ENCODE data around the gene RSPO4. TPM values are rescaled to one million over a fixed set of nuclear protein-coding genes. Genes with fewer than 3 reads are reported as not detected.

The RSPO4 gene
- total and polyA plus RNA-seq, 5 donors from 2014 or later, result 0.25 TPM; not detected in 4

DNA sequence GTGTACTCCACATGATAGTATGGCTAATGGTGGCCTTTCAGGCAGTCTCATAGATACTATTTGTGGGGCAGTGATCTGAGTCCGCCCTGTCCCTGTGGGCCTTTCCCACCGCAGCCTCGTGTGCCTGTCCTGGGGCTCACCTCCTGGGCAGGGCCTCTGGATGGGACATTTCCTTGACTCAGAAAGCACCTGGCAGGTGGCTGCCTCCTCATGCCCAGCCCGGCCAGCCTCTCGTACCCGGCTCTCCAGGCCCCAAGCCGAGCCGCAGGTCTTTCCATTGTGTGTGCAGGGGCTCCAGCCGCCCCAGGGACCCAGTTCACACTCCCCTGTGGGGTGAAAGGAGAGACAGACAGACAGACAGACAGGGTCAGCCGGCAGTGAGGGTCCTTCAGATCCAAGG, 38.3 kb downstream of the RSPO4 start:
- no peak overlapping the region for H3K4me3 Mint-ChIP-seq
- H3K27ac Mint-ChIP-seq, result no peak overlapping the region
- no peaks in the 10 kb centered on the region for H3K36me3 ChIP-seq (ENCODE audit: control insufficient read depth, insufficient read depth, low read length)
- H3K36me3 Mint-ChIP-seq, result no peaks in the 10 kb centered on the region
- H3K9me3 ChIP-seq (ENCODE audit: control insufficient read depth in 2 of 2, low read length in 2 of 2), result no peaks in the 10 kb centered on the region
- no peaks in the 10 kb centered on the region for H3K4me1 Mint-ChIP-seq
- no peak overlapping the region for H3K27ac ChIP-seq (ENCODE audit: insufficient read depth, low read length, poor library complexity, severe bottlenecking)
- DNase-seq (no peak), ATAC-seq (ENCODE audit: low read depth in 2 of 2) (no peak)
- no peaks in the 10 kb centered on the region for H3K4me1 ChIP-seq (ENCODE audit: control insufficient read depth, insufficient read depth, low read length, poor library complexity, severe bottlenecking)
- H3K4me3 ChIP-seq (ENCODE audit: low read depth, low read length), result no peak overlapping the region
- H3K27me3 ChIP-seq (ENCODE audit: control insufficient read depth, insufficient read depth, low read length), result no peaks in the 10 kb centered on the region
- peaks cover 0 to 1% (median 0%) of the 10 kb centered on the region in 7 donors for H3K9me3 Mint-ChIP-seq
- peaks cover 9% of the 10 kb centered on the region for H3K27me3 Mint-ChIP-seq

- Mint-ChIP-seq H3K36me3 (no peaks in the 10 kb centered on the region), H3K27ac (no peak overlapping the region), H3K27me3 (peaks cover 9% of the 10 kb centered on the region), H3K9me3 (peaks cover 0 to 1% (median 0%) of the 10 kb centered on the region in 7 donors), H3K4me3 (no peak overlapping the region), H3K4me1 (no peaks in the 10 kb centered on the region)
- DNase-seq (no peak), ATAC-seq (ENCODE audit: low read depth in 2 of 2) (no peak)
- H3K36me3 ChIP-seq (ENCODE audit: control insufficient read depth, insufficient read depth, low read length), result no peaks in the 10 kb centered on the region
- H3K27ac ChIP-seq (ENCODE audit: insufficient read depth, low read length, poor library complexity, severe bottlenecking), result no peak overlapping the region
- H3K4me1 ChIP-seq (ENCODE audit: control insufficient read depth, insufficient read depth, low read length, poor library complexity, severe bottlenecking), result no peaks in the 10 kb centered on the region
- H3K4me3 ChIP-seq (ENCODE audit: low read depth, low read length), result no peak overlapping the region
- no peaks in the 10 kb centered on the region for H3K9me3 ChIP-seq (ENCODE audit: control insufficient read depth in 2 of 2, low read length in 2 of 2)
- no peaks in the 10 kb centered on the region for H3K27me3 ChIP-seq (ENCODE audit: control insufficient read depth, insufficient read depth, low read length)
These were observed 39.4 kb downstream of the RSPO4 start for GRCh38 chr20:962683-963082.

DNA sequence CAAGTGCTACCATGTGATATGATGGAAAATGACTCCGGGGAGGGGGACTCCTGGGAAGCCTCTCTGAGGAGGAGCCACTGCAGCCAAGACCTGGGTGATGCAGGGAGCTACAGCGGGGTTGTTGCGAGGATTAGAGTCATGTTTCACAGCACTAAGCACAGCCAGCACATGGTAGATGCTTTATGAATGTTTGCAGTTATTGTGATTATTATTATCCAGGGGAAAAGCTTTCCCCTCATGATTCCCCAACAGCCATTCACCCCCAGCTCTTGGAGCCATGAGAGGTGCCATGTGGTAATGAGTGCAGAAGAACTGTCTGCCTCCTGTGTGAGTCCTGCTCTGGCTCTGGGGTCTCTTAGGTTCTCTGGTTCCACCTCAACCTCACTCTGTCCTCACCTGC, 39.9 kb downstream of the RSPO4 start:
- no peaks in the 10 kb centered on the region for H3K36me3 Mint-ChIP-seq
- peaks cover 0 to 1% (median 0%) of the 10 kb centered on the region in 7 donors for H3K9me3 Mint-ChIP-seq
- no peaks in the 10 kb centered on the region for H3K4me1 Mint-ChIP-seq
- no peaks in the 10 kb centered on the region for H3K36me3 ChIP-seq (ENCODE audit: control insufficient read depth, insufficient read depth, low read length)
- H3K4me3 Mint-ChIP-seq, result no peak overlapping the region
- no peaks in the 10 kb centered on the region for H3K9me3 ChIP-seq (ENCODE audit: control insufficient read depth in 2 of 2, low read length in 2 of 2)
- no peak for DNase-seq
- no peaks in the 10 kb centered on the region for H3K27me3 ChIP-seq (ENCODE audit: control insufficient read depth, insufficient read depth, low read length)
- H3K27me3 Mint-ChIP-seq, result peaks cover 8% of the 10 kb centered on the region
- no peak overlapping the region for H3K27ac Mint-ChIP-seq
- no peak for ATAC-seq (ENCODE audit: low read depth in 2 of 2)
- no peak overlapping the region for H3K4me3 ChIP-seq (ENCODE audit: low read depth, low read length)
- H3K4me1 ChIP-seq (ENCODE audit: control insufficient read depth, insufficient read depth, low read length, poor library complexity, severe bottlenecking), result no peaks in the 10 kb centered on the region
- H3K27ac ChIP-seq (ENCODE audit: insufficient read depth, low read length, poor library complexity, severe bottlenecking), result no peak overlapping the region

- Histone ChIP-seq H3K4me3 (ENCODE audit: low read depth, low read length) (no peak overlapping the region), H3K9me3 (ENCODE audit: control insufficient read depth in 2 of 2, low read length in 2 of 2) (no peaks in the 10 kb centered on the region), H3K27ac (ENCODE audit: insufficient read depth, low read length, poor library complexity, severe bottlenecking) (no peak overlapping the region), H3K4me1 (ENCODE audit: control insufficient read depth, insufficient read depth, low read length, poor library complexity, severe bottlenecking) (no peaks in the 10 kb centered on the region), H3K36me3 (ENCODE audit: control insufficient read depth, insufficient read depth, low read length) (no peaks in the 10 kb centered on the region), H3K27me3 (ENCODE audit: control insufficient read depth, insufficient read depth, low read length) (no peaks in the 10 kb centered on the region)
- Mint-ChIP-seq H3K4me3 (no peak overlapping the region), H3K36me3 (no peaks in the 10 kb centered on the region), H3K27ac (no peak overlapping the region), H3K4me1 (no peaks in the 10 kb centered on the region), H3K27me3 (peaks cover 6% of the 10 kb centered on the region), H3K9me3 (peaks cover 0 to 1% (median 0%) of the 10 kb centered on the region in 7 donors)
- ATAC-seq (ENCODE audit: low read depth in 2 of 2) (no peak), DNase-seq (no peak)
These were observed 40.3 kb downstream of the RSPO4 start for GRCh38 chr20:961768-962167.

- peaks cover 3% of the 10 kb centered on the region for H3K4me1 ChIP-seq (ENCODE audit: control insufficient read depth, insufficient read depth, low read length, poor library complexity, severe bottlenecking)
- DNase-seq, result no peak
- ATAC-seq (ENCODE audit: low read depth in 2 of 2), result no peak
- H3K27me3 Mint-ChIP-seq, result peaks cover 14% of the 10 kb centered on the region
- H3K27me3 ChIP-seq (ENCODE audit: control insufficient read depth, insufficient read depth, low read length), result peaks cover 2% of the 10 kb centered on the region
- H3K36me3 Mint-ChIP-seq, result no peaks in the 10 kb centered on the region
- no peak overlapping the region for H3K4me3 Mint-ChIP-seq
- H3K9me3 ChIP-seq (ENCODE audit: control insufficient read depth in 2 of 2, low read length in 2 of 2), result no peaks in the 10 kb centered on the region
- no peaks in the 10 kb centered on the region for H3K9me3 Mint-ChIP-seq
- no peak overlapping the region for H3K27ac Mint-ChIP-seq
- H3K27ac ChIP-seq (ENCODE audit: insufficient read depth, low read length, poor library complexity, severe bottlenecking), result no peak overlapping the region
- H3K4me1 Mint-ChIP-seq, result peaks cover 0 to 3% (median under 1%) of the 10 kb centered on the region in 4 donors
- no peak overlapping the region for H3K4me3 ChIP-seq (ENCODE audit: low read depth, low read length)
- H3K36me3 ChIP-seq (ENCODE audit: control insufficient read depth, insufficient read depth, low read length), result no peaks in the 10 kb centered on the region
These were observed 42.0 kb downstream of the RSPO4 start for GRCh38 chr20:959996-960615.

DNA sequence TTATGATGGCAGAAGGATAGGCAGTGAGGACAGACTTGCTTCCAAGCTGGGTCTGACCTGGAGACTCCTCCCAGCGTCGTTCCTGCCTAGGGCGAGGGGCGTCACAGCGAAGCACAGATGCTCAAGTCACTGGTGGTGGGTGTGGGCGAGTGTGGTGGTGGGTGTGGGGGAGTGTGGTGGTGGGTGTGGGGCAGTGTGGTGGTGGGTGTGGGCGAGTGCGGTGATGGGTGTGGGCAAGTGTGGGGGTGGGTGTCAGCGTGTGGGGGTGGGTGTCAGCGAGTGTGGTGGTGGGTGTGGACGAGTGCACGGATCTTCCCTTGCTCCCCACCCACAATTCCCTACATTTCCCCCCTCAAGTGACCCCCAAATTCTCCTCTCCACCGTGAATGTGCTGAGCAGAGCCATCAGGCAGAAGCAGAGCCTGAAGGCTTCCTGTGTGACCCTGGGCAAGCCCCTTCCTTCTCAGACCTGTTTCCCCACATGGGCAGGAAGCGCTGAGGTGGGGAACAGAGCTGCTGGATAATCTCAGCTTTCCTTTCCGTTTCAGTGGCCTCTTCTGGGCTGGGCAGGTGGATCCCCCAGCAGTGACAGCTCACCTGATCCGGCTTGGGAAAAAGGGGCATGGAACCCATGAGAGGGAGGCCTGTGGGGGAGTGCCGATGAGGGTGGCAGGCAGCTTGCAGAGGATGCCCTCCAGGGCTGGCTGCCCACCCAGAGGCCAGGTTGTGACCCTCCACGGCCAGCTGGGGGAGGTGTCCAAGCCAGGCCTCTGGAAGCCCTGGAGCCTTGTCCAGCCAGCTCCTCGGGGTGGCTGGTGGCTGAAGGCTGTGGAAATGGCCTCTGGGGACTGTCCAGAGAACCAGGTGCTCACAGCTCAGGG, 42.9 kb downstream of the RSPO4 start:
- Histone ChIP-seq H3K27me3 (ENCODE audit: control insufficient read depth, insufficient read depth, low read length) (peaks cover 6% of the 10 kb centered on the region), H3K4me1 (ENCODE audit: control insufficient read depth, insufficient read depth, low read length, poor library complexity, severe bottlenecking) (peaks cover 3% of the 10 kb centered on the region), H3K27ac (ENCODE audit: insufficient read depth, low read length, poor library complexity, severe bottlenecking) (no peak overlapping the region), H3K9me3 (ENCODE audit: control insufficient read depth in 2 of 2, low read length in 2 of 2) (no peaks in the 10 kb centered on the region), H3K36me3 (ENCODE audit: control insufficient read depth, insufficient read depth, low read length) (no peaks in the 10 kb centered on the region), H3K4me3 (ENCODE audit: low read depth, low read length) (no peak overlapping the region)
- H3K4me1 Mint-ChIP-seq, result peaks cover 0 to 3% (median under 1%) of the 10 kb centered on the region in 4 donors
- no peaks in the 10 kb centered on the region for H3K9me3 Mint-ChIP-seq
- H3K36me3 Mint-ChIP-seq, result no peaks in the 10 kb centered on the region
- H3K27me3 Mint-ChIP-seq, result peaks cover 14% of the 10 kb centered on the region
- peak overlapping the region in 1 of 3 donors; percentile 36 for H3K27ac Mint-ChIP-seq
- no peak for DNase-seq
- H3K4me3 Mint-ChIP-seq, result no peak overlapping the region
- ATAC-seq (ENCODE audit: low read depth in 2 of 2), result no peak

DNA sequence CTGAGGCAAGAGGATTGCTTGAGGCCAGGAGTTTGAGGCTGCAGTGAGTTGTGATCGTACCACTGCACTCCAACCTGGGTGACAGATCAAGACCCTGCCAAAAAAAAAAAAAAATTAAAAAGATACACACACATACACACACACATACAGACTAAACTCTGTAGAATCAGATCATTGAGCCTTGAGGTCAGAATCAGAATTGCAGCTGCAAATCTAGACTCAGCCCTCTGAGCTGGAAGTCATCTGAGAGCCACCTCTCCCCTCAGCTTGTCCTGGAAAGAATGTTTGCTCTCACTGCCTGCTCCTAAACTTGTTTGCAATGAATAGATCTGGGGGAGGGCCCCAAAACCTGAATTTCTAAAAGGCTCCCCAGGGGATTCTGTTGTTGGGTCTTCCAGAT, 44.6 kb downstream of the RSPO4 start:
- Mint-ChIP-seq H3K9me3 (no peaks in the 10 kb centered on the region), H3K27ac (no peak overlapping the region), H3K4me3 (peak overlapping the region in 1 of 4 donors; percentile 27), H3K36me3 (no peaks in the 10 kb centered on the region), H3K27me3 (peaks cover 18% of the 10 kb centered on the region), H3K4me1 (peaks cover 0 to 3% (median under 1%) of the 10 kb centered on the region in 4 donors)
- Histone ChIP-seq H3K27me3 (ENCODE audit: control insufficient read depth, insufficient read depth, low read length) (peaks cover 6% of the 10 kb centered on the region), H3K4me1 (ENCODE audit: control insufficient read depth, insufficient read depth, low read length, poor library complexity, severe bottlenecking) (peaks cover 3% of the 10 kb centered on the region), H3K4me3 (ENCODE audit: low read depth, low read length) (no peak overlapping the region), H3K9me3 (ENCODE audit: control insufficient read depth in 2 of 2, low read length in 2 of 2) (no peaks in the 10 kb centered on the region), H3K36me3 (ENCODE audit: control insufficient read depth, insufficient read depth, low read length) (no peaks in the 10 kb centered on the region), H3K27ac (ENCODE audit: insufficient read depth, low read length, poor library complexity, severe bottlenecking) (no peak overlapping the region)
- DNase-seq (no peak), ATAC-seq (ENCODE audit: low read depth in 2 of 2) (no peak)
